ENCODE results near the gene FGGY.
A peak's percentile ranks its signal among the peaks of the same experiment; 100 is the strongest.
"Not testable (repeated sequence)": the region's sequence is repeated elsewhere in the genome, so short reads cannot be mapped to it uniquely, and the experiment has no call there.

The FGGY gene

DNA sequence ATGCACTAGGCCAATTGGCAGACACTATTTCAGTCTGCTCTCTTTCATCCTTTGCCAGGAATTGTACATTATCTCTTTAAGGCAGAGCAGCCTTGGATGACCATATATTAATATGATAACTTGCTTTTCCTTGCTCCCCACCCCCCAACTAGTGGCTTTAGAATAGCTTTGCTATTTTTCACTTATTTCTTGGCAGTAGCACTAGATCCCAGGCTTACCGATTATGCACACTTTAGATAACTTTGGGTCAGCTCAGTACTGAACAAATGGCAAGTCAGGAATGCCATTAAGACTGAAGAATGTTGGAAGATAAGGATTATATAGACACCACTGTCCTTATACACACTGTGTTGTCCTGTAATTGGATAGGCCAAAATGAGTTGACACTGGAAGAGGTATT is 146.4 kb downstream of the FGGY start:
- DNase-seq (ENCODE audit: low spot score), result no peak

DNA sequence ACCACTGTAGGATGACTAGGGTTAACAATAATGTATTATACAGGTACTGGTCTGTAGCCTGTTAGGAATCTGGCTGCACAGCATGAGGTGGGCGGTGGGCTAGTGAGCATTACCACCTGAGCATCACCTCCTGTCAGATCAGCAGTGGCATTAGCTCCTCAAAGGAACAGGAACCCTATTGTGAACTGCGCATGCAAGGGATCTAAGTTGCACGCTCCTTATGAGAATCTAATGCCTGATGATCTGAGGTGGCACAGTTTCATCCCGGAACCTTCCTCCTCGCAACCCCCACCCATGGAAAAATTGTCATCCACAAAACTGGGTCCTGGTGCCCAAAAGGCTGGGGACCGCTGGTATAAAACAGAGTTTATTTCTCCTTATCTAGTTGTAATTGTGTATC is 147.6 kb downstream of the FGGY start:
- DNase-seq (ENCODE audit: low spot score), result no peak

DNA sequence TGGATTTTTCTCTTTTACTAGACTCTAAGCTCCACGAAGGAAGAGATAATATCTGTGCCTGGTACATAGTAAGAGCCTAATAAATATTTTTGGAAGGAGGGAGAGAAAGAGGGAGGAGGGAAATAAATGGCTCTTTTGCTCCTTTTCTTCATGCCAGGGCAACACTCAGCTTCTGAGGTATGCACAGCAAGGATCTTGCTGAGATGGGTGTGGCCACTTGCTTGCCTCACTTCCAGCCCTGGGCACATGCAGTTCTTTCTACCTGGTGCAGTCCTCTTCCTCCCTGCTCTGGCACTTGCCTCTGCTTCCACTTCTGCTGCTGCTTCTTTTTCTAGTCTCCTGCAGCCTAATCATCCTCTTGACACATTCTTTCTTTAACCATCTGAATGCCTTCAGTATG is 148.1 kb downstream of the FGGY start:
- peak; percentile 53 for DNase-seq (ENCODE audit: low spot score)

DNA sequence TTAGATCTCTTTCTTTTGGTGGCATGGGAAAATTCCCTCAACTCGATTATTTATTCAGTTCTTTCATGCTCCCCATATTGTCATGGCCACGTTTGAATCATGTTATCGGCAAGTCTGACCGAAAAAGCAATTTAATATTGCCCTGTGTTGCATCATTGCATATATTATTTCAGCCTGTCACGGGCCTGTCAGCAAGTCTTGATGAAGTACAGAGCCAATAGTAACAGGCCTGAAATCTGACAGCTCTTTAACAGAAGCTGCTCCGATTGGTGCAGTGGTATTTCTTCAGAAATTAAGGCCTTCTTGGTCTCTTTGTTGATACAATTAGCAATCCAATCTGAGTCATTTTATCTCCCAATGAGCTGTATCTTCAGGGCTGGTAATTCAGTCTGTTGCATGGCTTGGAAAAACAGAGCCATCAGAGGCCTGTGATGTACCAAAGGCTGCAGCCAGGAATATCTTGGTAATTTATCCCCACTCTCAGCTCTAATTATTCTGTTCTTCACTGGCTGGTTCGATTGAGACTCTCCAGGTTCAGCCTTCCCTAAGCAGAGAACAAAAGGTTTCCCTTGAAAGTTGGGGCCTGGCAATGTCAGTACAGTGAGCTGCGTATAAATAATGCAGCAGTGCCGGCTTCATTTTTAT is 149.5 kb downstream of the FGGY start:
- DNase-seq (ENCODE audit: low spot score), result peak; percentile 49

DNA sequence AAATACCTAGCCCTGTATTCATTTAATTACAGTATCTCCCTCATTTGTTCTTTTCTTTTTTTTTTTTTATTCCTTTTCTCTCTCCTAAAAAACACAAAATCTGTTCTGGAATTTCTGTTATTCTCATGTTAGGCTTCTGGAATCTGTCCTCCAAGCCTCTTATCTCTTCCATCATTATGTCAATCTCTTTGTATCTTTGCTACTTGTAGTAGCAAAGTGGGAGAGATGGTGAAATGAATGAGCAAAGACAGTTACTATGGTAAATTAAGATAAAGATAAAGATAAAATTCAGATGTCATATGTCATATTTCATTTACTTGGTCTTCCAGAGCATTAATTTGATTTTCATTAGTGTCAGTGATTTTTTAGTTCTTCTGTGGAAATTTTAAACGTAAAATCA is 155.1 kb downstream of the FGGY start:
- DNase-seq (ENCODE audit: low spot score), result no peak

DNA sequence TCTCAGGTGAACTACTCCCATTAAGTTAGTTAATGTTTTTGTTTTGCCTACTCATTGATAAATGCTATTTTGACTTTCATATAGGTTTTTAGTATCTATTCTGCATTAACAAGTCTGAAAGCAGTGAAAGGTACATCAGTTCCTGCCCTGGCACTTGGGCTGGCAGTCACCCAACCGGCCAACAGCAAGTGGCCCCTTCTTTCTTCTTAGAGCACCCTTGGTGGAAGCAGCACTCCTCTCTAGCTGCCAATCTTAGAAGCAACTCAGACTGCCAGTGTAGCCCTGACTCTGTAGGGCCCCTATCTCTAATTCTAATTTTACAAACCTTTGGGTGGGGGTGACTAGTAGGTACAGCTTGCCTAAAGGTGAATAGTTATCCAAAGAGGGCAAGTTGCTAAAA is 155.7 kb downstream of the FGGY start:
- DNase-seq (ENCODE audit: low spot score), result no peak

DNA sequence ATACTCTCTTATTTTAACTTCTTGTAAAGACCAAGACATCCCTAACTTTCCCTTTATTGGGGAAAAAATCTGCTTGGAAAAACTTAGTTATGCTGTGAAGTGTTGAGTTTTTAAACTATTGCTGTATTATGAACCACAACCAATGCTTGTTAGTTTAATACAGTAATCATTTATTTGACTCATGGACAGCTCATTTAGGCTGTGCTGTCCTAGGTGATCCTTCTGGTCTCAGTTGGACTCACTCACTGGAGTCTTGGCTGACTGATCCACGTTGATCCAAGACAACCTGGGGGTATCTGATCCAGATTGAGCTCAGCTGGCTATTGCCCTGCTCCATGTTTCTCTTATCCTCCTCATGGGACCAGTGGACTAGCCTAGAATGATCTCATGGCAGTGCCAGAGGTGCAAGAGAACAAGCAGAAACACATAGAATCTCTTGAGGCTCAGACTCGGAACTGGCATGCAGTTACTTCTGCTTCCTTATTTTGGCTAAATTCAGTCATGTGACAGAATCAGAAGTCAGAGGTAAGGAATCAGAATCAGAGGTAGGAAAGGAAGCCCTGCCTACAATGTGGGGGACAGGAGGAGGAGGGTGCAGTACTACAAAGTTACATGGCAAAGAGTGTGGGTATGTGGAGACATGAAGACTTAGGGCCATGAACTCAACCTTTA is 156.5 kb downstream of the FGGY start:
- DNase-seq (ENCODE audit: low spot score), result no peak

DNA sequence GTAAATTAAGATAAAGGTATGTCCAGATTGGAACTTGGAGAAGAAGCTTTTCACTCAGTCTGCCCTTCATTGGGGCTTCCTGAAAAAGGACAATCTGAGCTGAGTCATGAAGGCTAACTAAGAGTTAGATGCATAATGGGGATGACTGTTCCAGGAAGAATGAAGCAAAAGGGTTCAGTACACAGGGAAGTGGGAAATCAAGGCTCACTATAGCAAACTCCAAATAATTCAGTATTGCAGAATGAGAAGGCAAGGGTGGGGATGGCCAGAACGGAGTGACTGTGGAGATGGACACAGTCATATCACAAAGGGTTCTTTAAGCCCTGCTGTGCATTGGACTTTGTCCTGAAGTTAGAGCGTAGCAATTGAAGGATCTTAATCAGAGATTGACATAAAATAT is 158.3 kb downstream of the FGGY start:
- peak; percentile 74 for DNase-seq (ENCODE audit: low spot score)

DNA sequence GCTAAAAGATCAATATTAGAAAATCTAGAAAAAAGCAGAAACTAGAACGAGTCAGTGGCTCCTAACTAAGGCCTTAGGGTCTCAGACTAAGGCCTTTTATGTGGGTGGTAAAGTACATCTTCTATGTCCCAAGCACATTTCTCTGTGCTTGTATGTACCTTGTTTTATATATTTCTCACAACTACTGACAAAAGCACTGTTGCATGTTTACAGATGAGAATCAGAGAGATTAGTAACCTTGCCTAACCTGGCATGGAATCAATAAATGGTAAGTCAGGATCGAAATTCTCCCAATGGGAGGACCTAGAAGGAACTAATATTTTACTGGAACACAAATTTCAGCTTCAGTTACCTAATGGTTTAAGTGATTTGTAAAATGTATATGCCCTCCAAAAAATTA is 160.9 kb downstream of the FGGY start:
- DNase-seq (ENCODE audit: low spot score), result no peak

DNA sequence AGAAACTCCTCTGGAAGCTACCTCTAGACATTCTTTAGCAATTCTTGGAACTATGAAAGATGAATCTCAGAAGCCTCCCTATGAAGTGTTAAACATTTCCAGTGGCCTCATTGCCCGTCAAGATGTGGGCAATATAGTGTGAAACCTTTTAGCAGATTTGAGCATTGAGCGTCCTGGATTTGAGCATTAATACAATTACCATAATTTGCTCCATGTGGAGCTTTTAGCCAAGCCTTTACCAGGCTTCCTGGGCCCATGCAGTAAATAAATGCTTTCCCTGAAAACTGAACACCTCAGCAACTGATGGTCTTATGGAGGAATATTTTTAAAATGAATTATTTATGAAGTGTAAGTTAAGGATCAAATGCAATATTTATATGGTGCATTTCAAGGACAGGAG is 162.0 kb downstream of the FGGY start:
- no peak for DNase-seq (ENCODE audit: low spot score)

DNA sequence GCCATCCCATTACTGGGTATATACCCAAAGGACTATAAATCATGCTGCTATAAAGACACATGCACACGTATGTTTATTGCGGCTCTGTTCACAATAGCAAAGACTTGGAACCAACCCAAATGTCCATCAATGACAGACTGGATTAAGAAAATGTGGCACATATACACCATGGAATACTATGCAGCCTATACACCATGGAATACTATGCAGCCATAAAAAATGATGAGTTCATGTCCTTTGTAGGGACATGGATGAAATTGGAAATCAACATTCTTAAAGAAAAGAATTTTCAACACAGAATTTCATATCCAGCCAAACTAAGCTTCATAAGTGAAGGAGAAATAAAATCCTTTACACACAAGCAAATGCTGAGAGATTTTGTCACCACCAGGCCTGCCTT is 166.0 kb downstream of the FGGY start:
- not testable (repeated sequence) for DNase-seq (ENCODE audit: low spot score)

DNA sequence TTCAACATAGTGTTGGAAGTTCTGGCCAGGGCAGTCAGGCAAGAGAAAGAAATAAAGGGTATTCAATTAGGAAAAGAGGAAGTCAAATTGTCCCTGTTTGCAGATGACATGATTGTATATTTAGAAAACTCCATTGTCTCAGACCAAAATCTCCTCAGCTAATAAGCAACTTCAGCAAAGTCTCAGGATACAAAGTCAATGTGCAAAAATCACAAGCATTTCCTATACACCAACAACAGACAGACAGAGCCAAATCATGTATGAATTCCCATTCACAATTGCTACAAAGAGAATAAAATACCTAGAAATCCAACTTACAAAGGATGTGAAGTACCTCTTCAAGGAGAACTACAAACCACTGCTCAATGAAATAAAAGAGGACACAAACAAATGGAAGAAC is 168.6 kb downstream of the FGGY start:
- DNase-seq (ENCODE audit: low spot score), result not testable (repeated sequence)

DNA sequence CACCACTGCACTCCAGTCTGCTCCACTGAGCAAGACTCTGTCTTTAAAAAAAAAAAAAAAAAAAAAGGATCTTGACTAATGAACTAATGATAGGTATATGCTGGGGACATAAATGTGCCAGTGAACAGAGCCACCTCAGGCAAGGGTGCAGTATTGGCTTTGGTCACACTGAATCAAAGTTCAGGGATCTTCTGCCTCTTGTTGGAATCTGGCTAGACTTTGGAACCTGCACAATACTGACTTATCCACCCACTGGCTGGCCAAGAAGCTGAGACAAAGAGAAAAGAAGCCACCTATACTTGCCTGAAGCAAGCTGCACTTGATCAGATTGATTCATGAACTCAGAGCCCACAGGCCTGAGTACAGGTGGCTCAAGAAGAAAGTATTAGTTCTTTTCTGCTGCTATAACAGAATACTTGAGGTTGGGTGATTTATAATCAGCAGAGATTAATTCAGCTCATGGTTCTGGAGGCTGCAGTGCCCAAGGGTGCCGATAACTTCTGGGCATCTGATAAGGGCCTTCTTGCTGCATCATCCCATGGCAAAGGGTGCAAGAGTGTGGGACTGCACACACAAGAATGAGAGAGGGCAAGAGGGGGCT is 172.0 kb downstream of the FGGY start:
- no peak for DNase-seq (ENCODE audit: low spot score)

DNA sequence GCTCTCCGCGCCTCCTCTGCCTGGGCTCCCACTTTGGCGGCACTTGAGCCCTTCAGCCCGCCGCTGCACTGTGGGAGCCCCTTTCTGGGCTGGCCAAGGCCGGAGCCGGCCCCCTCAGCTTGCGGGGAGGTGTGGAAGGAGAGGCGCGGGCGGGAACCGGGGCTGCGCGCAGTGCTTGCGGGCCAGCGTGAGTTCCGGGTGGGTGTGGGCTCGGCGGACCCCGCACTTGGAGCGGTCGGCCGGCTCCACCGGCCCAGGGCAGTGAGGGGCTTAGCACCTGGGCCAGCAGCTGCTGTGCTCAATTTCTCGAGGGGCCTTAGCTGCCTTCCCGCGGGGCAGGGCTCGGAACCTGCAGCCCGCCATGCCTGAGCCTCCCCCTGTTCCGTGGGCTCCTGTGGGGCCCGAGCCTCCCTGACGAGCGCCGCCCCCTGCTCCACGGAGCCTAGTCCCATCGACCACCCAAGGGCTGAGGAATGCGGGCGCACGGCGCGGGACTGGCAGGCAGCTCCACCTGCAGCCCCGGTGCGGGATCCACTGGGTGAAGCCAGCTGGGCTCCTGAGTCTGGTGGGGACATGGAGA is 175.2 kb downstream of the FGGY start:
- not testable (repeated sequence) for DNase-seq (ENCODE audit: low spot score)

DNA sequence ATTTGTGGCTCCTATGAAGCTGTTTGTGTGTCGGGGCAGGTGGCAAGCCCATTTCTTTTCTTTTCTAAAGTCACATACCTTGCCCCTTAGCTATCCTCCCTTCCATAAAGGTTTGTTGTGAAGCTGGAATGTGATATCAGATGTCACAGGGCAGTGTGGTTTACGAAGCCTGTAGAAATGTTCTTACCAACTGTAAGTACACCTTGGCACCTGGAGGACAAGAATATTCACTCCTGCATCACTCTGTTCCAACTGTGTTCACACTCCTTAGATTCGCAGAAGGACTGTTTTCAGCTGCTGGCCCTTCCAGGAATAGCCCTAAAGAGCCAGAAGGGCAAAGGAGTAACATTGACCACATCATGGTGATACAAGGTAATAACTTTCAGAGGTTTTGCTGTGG is 176.9 kb downstream of the FGGY start:
- DNase-seq (ENCODE audit: low spot score), result no peak

DNA sequence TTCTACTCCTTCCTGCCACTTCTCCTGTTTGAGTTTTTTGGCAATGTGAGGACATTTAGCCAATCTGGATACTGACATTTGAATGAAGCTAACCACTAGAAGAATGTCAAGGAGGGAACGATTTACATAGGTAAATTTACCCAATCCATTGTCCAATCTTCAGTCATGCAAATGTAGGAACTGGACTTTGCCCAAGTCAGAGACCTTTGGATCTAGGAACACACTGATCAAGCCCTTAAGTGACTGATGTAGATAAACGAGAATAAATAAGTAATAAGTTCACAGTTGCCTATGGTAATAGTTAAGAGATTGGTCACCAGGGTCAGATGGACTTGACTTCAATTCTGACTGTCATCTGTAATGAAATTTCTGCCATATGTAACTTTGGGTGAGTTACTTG is 177.6 kb downstream of the FGGY start:
- DNase-seq (ENCODE audit: low spot score), result no peak

DNA sequence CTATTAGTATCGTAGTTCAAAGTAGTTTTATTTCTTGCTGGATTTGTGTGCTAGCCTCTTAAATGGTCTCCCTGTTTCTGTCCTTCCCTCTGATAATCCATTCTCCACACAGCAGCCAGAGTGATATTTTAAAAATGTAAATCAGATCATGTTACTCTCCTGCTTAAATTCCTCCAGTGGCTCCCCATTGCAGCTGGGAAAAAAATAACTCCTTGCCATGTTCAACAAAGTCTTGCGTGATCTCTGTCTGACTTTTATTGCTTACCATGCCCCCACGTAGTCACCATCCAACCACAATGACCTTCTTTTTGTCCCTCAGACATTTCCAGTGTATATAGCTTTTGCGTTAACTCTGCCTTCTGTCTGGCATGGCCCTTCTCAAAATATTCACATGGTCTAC is 178.8 kb downstream of the FGGY start:
- no peak for DNase-seq (ENCODE audit: low spot score)

DNA sequence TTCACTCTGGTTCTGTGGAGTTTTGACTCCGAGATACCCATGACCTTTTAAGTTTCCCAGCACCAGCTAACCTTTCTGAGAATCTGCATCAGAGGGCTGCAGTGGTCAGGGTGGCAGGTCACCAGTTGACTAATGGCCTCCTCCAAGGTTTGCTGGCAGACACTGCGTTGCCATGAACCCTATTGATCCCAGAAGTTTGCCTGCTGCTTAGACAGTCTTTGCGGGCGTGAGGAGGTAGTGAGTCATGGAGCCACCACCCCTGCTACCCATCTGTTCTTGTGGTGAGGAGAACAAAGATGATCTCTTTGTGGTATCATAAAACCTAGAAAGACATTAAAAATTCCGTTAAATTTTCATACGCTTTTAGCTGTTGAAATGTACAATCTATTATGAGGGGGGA is 180.4 kb downstream of the FGGY start:
- peak; percentile 28 for DNase-seq (ENCODE audit: low spot score)

DNA sequence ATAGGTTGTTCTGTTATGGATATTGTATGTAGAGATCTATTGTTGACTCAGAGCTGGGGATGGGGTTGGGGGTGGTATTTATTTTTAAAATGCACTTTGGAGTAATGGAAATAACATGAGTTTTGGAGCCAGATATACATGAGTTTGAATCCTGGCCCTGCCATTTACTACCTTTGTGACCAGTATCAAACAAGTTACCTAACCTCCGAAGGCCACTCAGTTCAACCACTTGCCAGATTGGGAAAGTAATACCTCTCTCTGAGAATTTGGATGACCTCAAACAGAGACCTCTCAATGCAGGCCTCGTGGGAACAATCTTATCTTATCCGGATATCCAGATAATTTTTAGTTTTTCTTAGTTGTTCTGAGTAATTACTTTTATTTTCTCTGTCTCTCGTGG is 181.0 kb downstream of the FGGY start:
- DNase-seq (ENCODE audit: low spot score), result no peak

DNA sequence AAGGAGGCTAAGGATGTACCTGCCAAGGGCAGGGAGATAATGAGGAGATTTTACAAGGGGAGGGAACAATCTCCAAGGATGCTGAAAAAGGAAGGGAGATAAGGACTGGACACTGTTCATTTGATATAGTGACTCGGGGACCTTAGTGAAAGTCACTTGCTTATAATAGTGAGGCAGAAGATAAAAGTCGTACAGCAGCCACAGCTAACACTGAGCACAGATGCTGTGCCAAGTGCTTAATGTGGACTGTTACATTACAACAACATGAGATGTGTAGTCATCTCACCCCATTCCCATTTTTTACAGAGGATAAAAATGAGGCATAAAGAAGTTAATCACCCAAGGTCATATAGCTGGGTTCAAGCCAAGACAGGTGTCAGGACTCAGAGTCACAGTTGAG is 181.9 kb downstream of the FGGY start:
- no peak for DNase-seq (ENCODE audit: low spot score)

DNA sequence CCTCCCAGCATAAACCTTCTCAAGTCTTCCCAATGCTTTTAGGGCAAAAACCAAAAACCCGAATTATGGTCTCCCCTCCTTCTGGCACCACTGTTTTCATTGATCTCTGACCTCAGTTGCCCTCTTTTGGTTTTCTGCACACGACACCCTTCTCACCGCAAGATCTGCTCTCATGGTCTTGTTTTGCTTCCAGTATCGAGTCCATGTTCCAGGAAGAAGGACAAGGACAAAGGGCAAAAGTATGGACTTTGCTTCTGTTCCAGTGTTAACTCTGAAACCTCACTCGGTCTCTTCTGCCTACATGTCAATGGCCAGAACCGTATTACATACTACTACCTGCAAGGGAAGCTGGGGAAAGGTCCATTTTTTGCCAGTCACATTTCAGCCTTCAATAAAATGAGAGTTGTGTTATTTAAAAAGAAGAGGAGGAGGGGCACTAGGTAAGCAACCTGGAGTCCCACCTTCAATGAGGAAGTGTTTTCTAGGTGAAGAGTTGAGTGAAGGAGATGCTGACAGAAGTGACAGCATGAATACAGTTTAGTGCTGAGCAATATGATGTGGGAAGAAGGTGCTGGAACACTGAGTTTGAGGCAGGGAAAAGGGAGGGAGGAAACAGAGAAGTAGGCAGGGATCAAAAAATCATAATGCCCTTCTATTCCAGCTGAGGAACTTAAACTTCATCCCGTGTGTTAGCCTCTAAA is 183.4 kb downstream of the FGGY start:
- DNase-seq (ENCODE audit: low spot score), result no peak

DNA sequence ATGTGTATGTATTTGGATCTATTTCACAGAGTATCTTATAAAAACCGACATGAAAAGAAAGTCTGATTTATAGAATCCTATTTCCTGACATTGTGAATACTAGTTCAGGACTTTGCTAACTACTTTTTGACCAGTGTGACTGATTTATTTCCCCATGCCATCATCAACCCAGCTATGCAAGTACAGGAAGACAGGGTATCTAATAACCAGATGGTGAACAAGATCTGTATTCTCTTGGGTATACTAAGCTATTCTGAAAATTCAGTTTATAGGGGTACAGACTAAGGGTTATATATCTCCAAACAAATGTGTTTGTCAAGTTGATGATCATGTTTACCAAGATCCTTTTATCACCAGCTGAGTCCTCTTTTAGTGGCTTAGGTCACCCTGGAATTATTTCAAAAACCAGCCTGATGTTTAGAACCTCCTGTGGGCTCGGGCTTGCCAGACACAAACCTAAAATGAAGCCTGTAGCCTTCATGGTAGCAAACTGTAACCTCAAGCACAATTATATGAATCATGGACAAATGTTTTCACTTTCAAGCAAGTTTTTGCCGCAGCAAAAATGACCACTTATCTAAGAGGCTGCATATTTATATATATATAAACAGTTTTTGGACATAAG is 185.1 kb downstream of the FGGY start:
- no peak for DNase-seq (ENCODE audit: low spot score)
